Measurements from ENCODE around the gene XRN1. TPM values are rescaled to one million over a fixed set of nuclear protein-coding genes. Genes with fewer than 3 reads are reported as not detected.
"Not testable (repeated sequence)": the region's sequence is repeated elsewhere in the genome, so short reads cannot be mapped to it uniquely, and the experiment has no call there.

XRN1 gene
- total RNA-seq, 1 donor from 2014 or later = 11.9 TPM

- TF ChIP-seq CTCF (conservative IDR thresholded peaks at IDR 0.05; ENCODE audit: low read depth, low read length) = no peak
- DNase-seq (ENCODE audit: low read depth) = no peak
- H3K4me3 ChIP-seq (ENCODE audit: low read depth, low read length) = no peak overlapping the region
Measured at GRCh38 chr3:142436951-142437585, 10.8 kb downstream of the XRN1 start.

- no peak overlapping the region for H3K4me3 ChIP-seq (ENCODE audit: low read depth, low read length)
- DNase-seq (ENCODE audit: low read depth) = no peak
- no peak for TF ChIP-seq CTCF (conservative IDR thresholded peaks at IDR 0.05; ENCODE audit: low read depth, low read length)
Measured at GRCh38 chr3:142434503-142434902, 13.3 kb downstream of the XRN1 start.

GRCh38 chr3:142433110-142433509, 14.7 kb downstream of the XRN1 start:
- no peak for DNase-seq (ENCODE audit: low read depth)
- no peak overlapping the region for H3K4me3 ChIP-seq (ENCODE audit: low read depth, low read length)

DNA sequence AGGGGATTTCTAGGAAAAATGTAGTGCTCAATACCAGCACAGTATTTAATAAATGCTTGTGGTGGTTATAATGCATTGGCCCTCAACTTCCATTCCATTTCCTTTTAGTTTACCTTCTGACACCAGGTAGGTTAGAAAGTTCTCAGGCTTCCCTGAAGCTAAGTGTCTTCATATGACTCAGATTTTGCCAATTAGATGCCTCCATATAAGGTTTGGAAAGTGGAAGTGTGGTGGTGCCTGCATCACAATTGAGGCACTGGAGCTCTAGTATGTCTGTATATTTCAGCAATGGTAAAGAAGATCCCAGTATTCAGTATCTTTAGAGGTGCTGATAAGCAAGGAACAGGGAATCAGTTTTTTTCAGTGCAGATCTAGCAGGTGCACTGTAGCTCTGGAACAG, 18.3 kb downstream of the XRN1 start:
- DNase-seq (ENCODE audit: low read depth) = no peak
- no peak overlapping the region for H3K4me3 ChIP-seq (ENCODE audit: low read depth, low read length)
- TF ChIP-seq CTCF (conservative IDR thresholded peaks at IDR 0.05; ENCODE audit: low read depth, low read length) = no peak

More at GRCh38 chr3:142433110-142433509, 14.7 kb downstream of the XRN1 start:
- no peak for TF ChIP-seq CTCF (conservative IDR thresholded peaks at IDR 0.05; ENCODE audit: low read depth, low read length)

DNA sequence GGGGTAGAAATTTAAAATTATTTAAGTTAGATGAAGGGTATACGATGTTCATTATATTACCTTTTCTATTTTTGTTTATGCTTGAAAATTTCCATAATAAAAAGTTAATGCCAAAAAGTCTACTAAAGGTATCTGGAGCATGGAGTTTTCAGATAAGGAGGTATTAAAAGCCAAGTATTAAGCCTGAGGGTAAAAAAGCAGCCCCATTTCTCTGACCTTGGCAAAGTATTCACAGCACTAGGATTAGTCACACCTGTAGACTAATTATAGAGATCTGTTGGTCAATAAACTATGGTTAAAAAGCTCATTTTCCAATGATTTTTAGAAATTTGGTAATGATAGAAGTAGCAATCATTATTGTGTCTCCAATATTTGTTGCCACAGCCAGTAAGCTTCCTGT, 23.1 kb downstream of the XRN1 start:
- no peak overlapping the region for H3K4me3 ChIP-seq (ENCODE audit: low read depth, low read length)
- DNase-seq (ENCODE audit: low read depth) = no peak
- TF ChIP-seq CTCF (conservative IDR thresholded peaks at IDR 0.05; ENCODE audit: low read depth, low read length) = no peak

- H3K4me3 ChIP-seq (ENCODE audit: low read depth, low read length) = no peak overlapping the region
- no peak for DNase-seq (ENCODE audit: low read depth)
- TF ChIP-seq CTCF (conservative IDR thresholded peaks at IDR 0.05; ENCODE audit: low read depth, low read length) = no peak
Measured at GRCh38 chr3:142418926-142419592, 28.8 kb downstream of the XRN1 start.

DNA sequence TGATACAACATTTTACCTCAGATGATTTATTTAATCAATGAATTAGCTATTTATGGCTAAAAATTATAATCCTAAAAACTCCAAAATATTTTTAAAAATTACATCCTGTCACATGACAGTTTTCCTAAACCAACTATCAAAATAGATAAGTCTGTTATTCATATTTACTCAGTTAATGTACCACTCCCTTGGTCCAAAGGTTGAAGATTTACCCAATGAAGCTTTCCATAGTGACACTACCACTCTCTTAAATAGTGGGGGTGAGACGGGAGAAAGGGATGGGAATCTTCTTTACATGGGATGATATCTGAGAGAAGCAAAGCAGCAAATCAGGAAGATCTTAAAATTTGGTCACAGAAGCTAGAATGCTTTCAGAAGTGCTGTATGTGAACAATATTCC, 30.5 kb downstream of the XRN1 start:
- no peak for TF ChIP-seq CTCF (conservative IDR thresholded peaks at IDR 0.05; ENCODE audit: low read depth, low read length)
- no peak for DNase-seq (ENCODE audit: low read depth)
- H3K4me3 ChIP-seq (ENCODE audit: low read depth, low read length) = no peak overlapping the region

DNA sequence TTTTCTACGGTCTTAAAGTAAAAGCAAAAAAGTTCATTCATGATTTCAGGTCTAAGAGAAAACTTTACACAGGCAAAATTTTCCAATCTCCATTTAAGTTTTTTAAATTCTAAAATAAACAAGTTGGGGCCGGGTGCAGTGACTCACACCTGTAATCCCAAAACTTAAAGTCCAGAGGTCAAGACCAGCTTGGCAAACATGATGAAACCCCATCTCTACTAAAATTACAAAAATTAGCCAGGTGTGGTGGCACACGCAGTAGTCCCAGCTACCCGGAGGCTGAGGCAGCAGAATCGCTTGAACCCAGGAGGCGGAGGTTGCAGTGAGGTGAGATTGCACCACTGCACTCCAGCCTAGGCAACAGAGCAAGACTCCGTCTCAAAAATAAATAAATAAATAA, 47.3 kb downstream of the XRN1 start:
- DNase-seq (ENCODE audit: low read depth); H3K4me3 ChIP-seq (ENCODE audit: low read depth, low read length): not testable (repeated sequence)

Data from epithelial cell of proximal tubule (primary cell).